Body of pancreas (tissue), 4 donors: ENCODE measurements around the gene IQCN.

Experiments
- CTCF ChIP-seq, 7 experiments: fragments of 450-650 bp in 4 of 7; fragments of 200-600 bp in 3 of 7; sonication (generic) in 3 of 7; IDR thresholded peaks; one replicate each; pipeline ENCODE4 v1.5.1; 2016 to 2019; ENCODE audit warnings: antibody characterized with exemption in 7 of 7
- POLR2A ChIP-seq, 3 donors: fragments of 450-650 bp; IDR thresholded peaks; one replicate each; pipeline ENCODE4 v1.6.1; 2016; ENCODE audit warnings: antibody characterized with exemption in 3 of 3, mild to moderate bottlenecking in 2 of 3

DNA sequence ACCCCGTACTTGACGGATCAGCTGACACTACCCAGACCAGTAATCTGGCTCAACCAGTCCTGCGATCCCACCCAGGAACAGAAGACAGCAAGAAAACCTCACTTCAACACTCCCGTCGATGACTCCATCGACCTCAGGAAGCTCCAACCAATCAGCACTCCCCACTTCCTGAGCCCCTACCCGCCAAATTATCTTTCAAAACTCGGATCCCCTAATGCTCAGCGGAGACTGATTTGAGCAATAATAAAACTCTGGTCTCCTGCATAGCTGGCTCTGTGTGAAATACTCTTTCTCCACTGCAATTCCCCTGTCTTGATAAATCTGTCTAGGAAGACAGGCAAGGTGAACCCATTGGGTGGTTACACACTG lies 47.5 kb upstream of the IQCN start:
- TF ChIP-seq POLR2A (IDR thresholded peaks at IDR 0.05) = no peak
- no peak for TF ChIP-seq CTCF (IDR thresholded peaks at IDR 0.05)
